B cell (primary cell): Measurements from ENCODE around the gene FITM1. TPM values are rescaled to one million over a fixed set of nuclear protein-coding genes. Genes with fewer than 3 reads are reported as not detected.
A peak's percentile ranks its signal among the peaks of the same experiment; 100 is the strongest.

Experiments used
- ATAC-seq: fragments of 200-7000 bp; cut with Tn5 transposase; one replicate; pipeline ENCODE4 v1.10.0; 2021; ENCODE audit warnings: low read depth, mild to moderate bottlenecking, moderate number of reproducible peaks, moderate library complexity
- CTCF ChIA-PET: fragments of 350-600 bp; sonication (Branson Sonifier 250); formaldehyde crosslinking; loops from one replicate; lab custom pipeline; 2021; ENCODE audit warnings: antibody characterized with exemption, inconsistent platforms; lab: Charles Lee
- POLR2A ChIA-PET: fragments of 350-600 bp; sonication (Branson Sonifier 250); formaldehyde crosslinking; loops from one replicate; lab custom pipeline; 2021; ENCODE audit warnings: antibody characterized with exemption; lab: Charles Lee
- DNase-seq: peaks from one replicate; pipeline ENCODE4 v3.0.0; 2013
- H2AFZ ChIP-seq: 2 replicates; pipeline ENCODE4 v1.6.1; 2012; ENCODE audit warnings: mild to moderate bottlenecking, low read depth, low read length; ENCODE audit not compliant: insufficient read depth, poor library complexity, severe bottlenecking
- H3K27ac ChIP-seq, 2 donors: 1 replicate in 1 of 2; 2 replicates in 1 of 2; pipeline ENCODE4 v1.5.1; 2012 to 2013; ENCODE audit warnings: low read length in 2 of 2, mild to moderate bottlenecking in 2 of 2, moderate library complexity in 1 of 2
- H3K27me3 ChIP-seq, 4 experiments: fragments of 200-600 bp in 1 of 4; sonication (generic) in 1 of 4; replicated peaks in 1 of 4; 1 replicate in 2 of 4; 2 replicates in 2 of 4; pipeline versions ENCODE4 v1.6.1 to v1.7.0; 2013 to 2016; ENCODE audit warnings: low read length in 3 of 4, mild to moderate bottlenecking in 2 of 4, mixed read lengths in 1 of 4, moderate library complexity in 1 of 4; ENCODE audit not compliant: insufficient read depth in 4 of 4, control insufficient read depth in 3 of 4; ENCODE audit errors: control extremely low read depth in 1 of 4
- H3K36me3 ChIP-seq, 2 experiments: replicated peaks in 1 of 2; 1 replicate in 1 of 2; 2 replicates in 1 of 2; pipeline versions ENCODE4 v1.6.1 to v1.7.1; 2013; ENCODE audit warnings: low read length in 1 of 2; ENCODE audit not compliant: insufficient read depth in 2 of 2, control insufficient read depth in 1 of 2; ENCODE audit errors: control extremely low read depth in 1 of 2, extremely low read depth in 1 of 2
- H3K4me1 ChIP-seq, 2 donors: fragments of 200-600 bp in 1 of 2; sonication (generic) in 1 of 2; 1 replicate in 1 of 2; 2 replicates in 1 of 2; pipeline versions ENCODE4 v1.5.1 to v1.6.1; 2013 to 2017; ENCODE audit warnings: low read length in 2 of 2; ENCODE audit not compliant: control insufficient read depth in 2 of 2, insufficient read depth in 2 of 2
- H3K4me2 ChIP-seq: replicated peaks from 2 replicates; pipeline ENCODE3; 2012; ENCODE audit warnings: mild to moderate bottlenecking, low read depth, low read length; ENCODE audit not compliant: poor library complexity, severe bottlenecking
- H3K4me3 ChIP-seq, 5 experiments: fragments of 200-600 bp in 1 of 5; sonication (generic) in 1 of 5; 1 replicate in 3 of 5; 2 replicates in 2 of 5; pipeline versions ENCODE4 v1.5.1 to v1.7.0; 2011 to 2016; ENCODE audit warnings: low read length in 4 of 5, mild to moderate bottlenecking in 4 of 5, low read depth in 2 of 5, control low read depth in 1 of 5, moderate library complexity in 1 of 5; ENCODE audit not compliant: insufficient read depth in 1 of 5; ENCODE audit errors: control extremely low read depth in 1 of 5, extremely low read depth in 1 of 5
- H3K79me2 ChIP-seq: fragments of 200-600 bp; sonication (generic); one replicate; pipeline ENCODE4 v1.6.0; 2016; ENCODE audit warnings: low read length; ENCODE audit not compliant: control insufficient read depth, insufficient read depth
- H3K9ac ChIP-seq: fragments of 200-600 bp; sonication (generic); 2 replicates; pipeline ENCODE4 v1.6.1; 2017; ENCODE audit warnings: mild to moderate bottlenecking, low read length, moderate library complexity
- H3K9me3 ChIP-seq, 3 donors: one replicate each; pipeline versions ENCODE4 v1.6.1 to v1.7.1; 2013; ENCODE audit warnings: low read length in 2 of 3; ENCODE audit not compliant: control insufficient read depth in 2 of 3, insufficient read depth in 1 of 3; ENCODE audit errors: control extremely low read depth in 1 of 3
- H4K20me1 ChIP-seq: 2 replicates; pipeline ENCODE4 v1.6.0; 2012; ENCODE audit warnings: mild to moderate bottlenecking, low read length; ENCODE audit not compliant: insufficient read depth, control insufficient read depth, poor library complexity, severe bottlenecking
- H3K27ac Mint-ChIP-seq: one replicate; pipeline ENCODE4 v1.8.0; 2021; ENCODE audit warnings: mixed read lengths
- H3K27me3 Mint-ChIP-seq: one replicate; pipeline ENCODE4 v1.8.0; 2021; ENCODE audit warnings: mixed read lengths
- H3K4me1 Mint-ChIP-seq: one replicate; pipeline ENCODE4 v1.8.0; 2021; ENCODE audit warnings: mixed read lengths
- H3K4me3 Mint-ChIP-seq: one replicate; pipeline ENCODE4 v1.8.0; 2021; ENCODE audit warnings: mixed read lengths
- H3K9me3 Mint-ChIP-seq: one replicate; pipeline ENCODE4 v1.8.0; 2022; ENCODE audit warnings: mixed read lengths; ENCODE audit not compliant: insufficient read depth
- EZH2 ChIP-seq: IDR thresholded peaks from 2 replicates; pipeline ENCODE4 v1.6.1; 2012; ENCODE audit warnings: borderline replicate concordance, low read depth, mild to moderate bottlenecking, moderate library complexity, low read length; ENCODE audit not compliant: insufficient read depth, poor library complexity, severe bottlenecking
- WGBS: methylation state at CpG from one replicate; pipeline ENCODE4 v1.1.5; 2013; ENCODE audit warnings: missing lambda C conversion rate; ENCODE audit not compliant: insufficient coverage; 5-methylcytosine and 5-hydroxymethylcytosine counted together
- intact Hi-C: fragments of 100-400 bp; cut with micrococcal nuclease; formaldehyde crosslinking; loops from one replicate; pipeline ENCODE4 v1.10.0; 2022
- polyA plus RNA-seq: library from polyadenylated mRNA; depleted of rRNA; stranded (reverse); fragments of >200 nt; gene quantifications from 2 replicates; pipeline ENCODE4 v1.2.3, GENCODE V29; 2012
- total RNA-seq, 2 donors: library from RNA; stranded (reverse); fragments of 120-200 nt in 1 of 2; gene quantifications; 1 replicate in 1 of 2; 2 replicates in 1 of 2; pipeline versions ENCODE4 v1.2.3 to v1.2.4, GENCODE V29; 2013 to 2022
- TF ChIP-seq, protein P1 (sequence below): fragments of 200-600 bp; IDR thresholded peaks from one replicate; pipeline ENCODE4 v1.8.0; 2022; ENCODE audit warnings: antibody characterized with exemption, mild to moderate bottlenecking

The FITM1 gene
- total and polyA plus RNA-seq, 2 donors (not counting 1 experiment from before 2014, with no cell fraction given), result 2.6 to 3.3 TPM

DNA sequence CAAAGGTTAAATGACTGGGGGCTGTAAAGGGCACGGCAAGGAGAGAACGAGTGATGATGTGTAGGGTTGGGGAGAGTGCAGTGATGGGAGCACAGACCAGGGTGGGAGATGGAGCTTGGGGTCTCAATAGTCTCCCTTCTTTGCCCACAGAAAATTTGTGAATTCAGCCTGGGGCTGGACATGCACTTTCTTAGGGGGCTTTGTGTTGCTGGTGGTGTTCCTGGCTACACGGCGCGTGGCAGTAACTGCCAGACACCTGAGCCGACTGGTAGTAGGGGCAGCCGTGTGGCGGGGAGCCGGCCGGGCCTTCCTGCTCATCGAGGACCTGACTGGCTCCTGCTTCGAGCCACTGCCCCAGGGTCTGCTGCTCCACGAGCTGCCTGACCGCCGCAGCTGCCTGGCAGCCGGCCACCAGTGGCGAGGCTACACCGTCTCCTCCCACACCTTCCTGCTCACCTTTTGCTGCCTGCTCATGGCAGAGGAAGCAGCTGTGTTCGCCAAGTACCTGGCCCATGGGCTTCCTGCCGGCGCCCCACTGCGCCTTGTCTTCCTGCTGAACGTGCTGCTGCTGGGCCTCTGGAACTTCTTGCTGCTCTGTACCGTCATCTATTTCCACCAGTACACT lies 1.7 kb downstream of the FITM1 start:
- Histone ChIP-seq H3K9ac (no peak overlapping the region), H3K79me2 (peaks cover 21% of the 10 kb centered on the region), H4K20me1 (peaks cover 7% of the 10 kb centered on the region), H2AFZ (peak overlapping the region; percentile 22), H3K4me1 (peaks cover 33 to 34% of the 10 kb centered on the region in 2 donors), H3K9me3 (no peaks in the 10 kb centered on the region), H3K4me3 (no peak overlapping the region), H3K27ac (no peak overlapping the region), H3K36me3 (peaks cover 0 to 1% of the 10 kb centered on the region in 2 experiments), H3K27me3 (no peaks in the 10 kb centered on the region), H3K4me2 (peak overlapping the region; percentile 29)
- no peaks in the 10 kb centered on the region for H3K27me3 Mint-ChIP-seq
- no peak overlapping the region for H3K4me3 Mint-ChIP-seq
- H3K27ac Mint-ChIP-seq, result peak overlapping the region; percentile 32
- ATAC-seq, result no peak
- H3K9me3 Mint-ChIP-seq, result no peaks in the 10 kb centered on the region
- DNase-seq, result peak; percentile 18
- ChIA-PET CTCF (interaction anchor here (3.0 kb wide), 1 partner anchor 29 kb away, joined by 12 read pairs; the partner anchor contains the start of gene IRF9), POLR2A (interaction anchor here (1.2 kb wide), 1 partner anchor 81 kb away, joined by 3 read pairs; the partner anchor contains the start of gene CHMP4A)
- TF ChIP-seq, protein P1, sequence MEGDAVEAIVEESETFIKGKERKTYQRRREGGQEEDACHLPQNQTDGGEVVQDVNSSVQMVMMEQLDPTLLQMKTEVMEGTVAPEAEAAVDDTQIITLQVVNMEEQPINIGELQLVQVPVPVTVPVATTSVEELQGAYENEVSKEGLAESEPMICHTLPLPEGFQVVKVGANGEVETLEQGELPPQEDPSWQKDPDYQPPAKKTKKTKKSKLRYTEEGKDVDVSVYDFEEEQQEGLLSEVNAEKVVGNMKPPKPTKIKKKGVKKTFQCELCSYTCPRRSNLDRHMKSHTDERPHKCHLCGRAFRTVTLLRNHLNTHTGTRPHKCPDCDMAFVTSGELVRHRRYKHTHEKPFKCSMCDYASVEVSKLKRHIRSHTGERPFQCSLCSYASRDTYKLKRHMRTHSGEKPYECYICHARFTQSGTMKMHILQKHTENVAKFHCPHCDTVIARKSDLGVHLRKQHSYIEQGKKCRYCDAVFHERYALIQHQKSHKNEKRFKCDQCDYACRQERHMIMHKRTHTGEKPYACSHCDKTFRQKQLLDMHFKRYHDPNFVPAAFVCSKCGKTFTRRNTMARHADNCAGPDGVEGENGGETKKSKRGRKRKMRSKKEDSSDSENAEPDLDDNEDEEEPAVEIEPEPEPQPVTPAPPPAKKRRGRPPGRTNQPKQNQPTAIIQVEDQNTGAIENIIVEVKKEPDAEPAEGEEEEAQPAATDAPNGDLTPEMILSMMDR, result no peak
- TF ChIP-seq EZH2, result no peak
- WGBS, result 40% methylated on average over 24 of the region's 24 CpGs
- intact Hi-C loops, result no loop called here
- H3K4me1 Mint-ChIP-seq, result peaks cover 34% of the 10 kb centered on the region

DNA sequence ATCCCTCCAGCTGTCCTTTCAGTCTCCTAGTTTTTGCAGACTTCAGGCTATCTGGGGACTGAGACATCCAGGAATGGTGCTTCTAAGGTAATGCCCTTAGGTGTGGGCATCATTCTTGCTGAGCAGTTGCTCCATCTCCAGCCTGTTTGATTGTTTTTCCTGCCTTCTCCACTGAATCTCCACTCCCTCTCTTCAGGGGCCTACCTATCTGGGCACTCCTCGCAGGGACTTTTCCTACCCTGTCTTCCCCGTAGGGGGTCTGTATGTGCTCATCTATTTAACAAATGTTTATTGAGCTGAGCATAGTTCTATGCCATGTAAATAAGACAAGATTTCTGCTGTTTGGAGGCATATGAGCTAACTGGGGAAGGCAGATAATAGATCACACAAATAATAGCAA lies 2.5 kb downstream of the FITM1 start:
- Histone ChIP-seq H3K9me3 (no peaks in the 10 kb centered on the region), H2AFZ (no peak overlapping the region), H3K79me2 (peaks cover 29% of the 10 kb centered on the region), H3K27me3 (no peaks in the 10 kb centered on the region), H3K4me2 (no peak overlapping the region), H3K4me3 (no peak overlapping the region), H3K27ac (no peak overlapping the region), H3K4me1 (peaks cover 30 to 32% of the 10 kb centered on the region in 2 donors), H4K20me1 (peaks cover 11% of the 10 kb centered on the region), H3K36me3 (peaks cover 0 to 9% of the 10 kb centered on the region in 2 experiments), H3K9ac (no peak overlapping the region)
- peak overlapping the region; percentile 28 for H3K27ac Mint-ChIP-seq
- H3K27me3 Mint-ChIP-seq, result no peaks in the 10 kb centered on the region
- DNase-seq, result no peak
- no peaks in the 10 kb centered on the region for H3K9me3 Mint-ChIP-seq
- CTCF ChIA-PET, result interaction anchor here (1.2 to 3.0 kb wide), 3 partner anchors 16 to 28 kb away, joined by 3 to 12 read pairs (median 6); partner anchors contain the start of genes IRF9 and NRL
- WGBS, result no CpG with 5 or more reads among the region's 2 CpGs
- no peak overlapping the region for H3K4me3 Mint-ChIP-seq
- ATAC-seq, result no peak
- POLR2A ChIA-PET, result interaction anchor here (1.2 to 1.3 kb wide), 3 partner anchors 17 to 81 kb away, joined by 3 to 10 read pairs (median 3); partner anchors contain the start of gene CHMP4A
- peaks cover 33% of the 10 kb centered on the region for H3K4me1 Mint-ChIP-seq
- intact Hi-C loops, result no loop called here
- no peak for TF ChIP-seq EZH2
- TF ChIP-seq, protein P1, result no peak
